T1000 (cell line): ENCODE data around the gene DPYD.
"Not testable (repeated sequence)": the region's sequence is repeated elsewhere in the genome, so short reads cannot be mapped to it uniquely, and the experiment has no call there.

Source experiments
- DNase-seq: peaks from one replicate; lab custom pipeline; 2025; ENCODE audit warnings: mixed read lengths; lab: John Stamatoyannopoulos, UW

Gene DPYD

DNA sequence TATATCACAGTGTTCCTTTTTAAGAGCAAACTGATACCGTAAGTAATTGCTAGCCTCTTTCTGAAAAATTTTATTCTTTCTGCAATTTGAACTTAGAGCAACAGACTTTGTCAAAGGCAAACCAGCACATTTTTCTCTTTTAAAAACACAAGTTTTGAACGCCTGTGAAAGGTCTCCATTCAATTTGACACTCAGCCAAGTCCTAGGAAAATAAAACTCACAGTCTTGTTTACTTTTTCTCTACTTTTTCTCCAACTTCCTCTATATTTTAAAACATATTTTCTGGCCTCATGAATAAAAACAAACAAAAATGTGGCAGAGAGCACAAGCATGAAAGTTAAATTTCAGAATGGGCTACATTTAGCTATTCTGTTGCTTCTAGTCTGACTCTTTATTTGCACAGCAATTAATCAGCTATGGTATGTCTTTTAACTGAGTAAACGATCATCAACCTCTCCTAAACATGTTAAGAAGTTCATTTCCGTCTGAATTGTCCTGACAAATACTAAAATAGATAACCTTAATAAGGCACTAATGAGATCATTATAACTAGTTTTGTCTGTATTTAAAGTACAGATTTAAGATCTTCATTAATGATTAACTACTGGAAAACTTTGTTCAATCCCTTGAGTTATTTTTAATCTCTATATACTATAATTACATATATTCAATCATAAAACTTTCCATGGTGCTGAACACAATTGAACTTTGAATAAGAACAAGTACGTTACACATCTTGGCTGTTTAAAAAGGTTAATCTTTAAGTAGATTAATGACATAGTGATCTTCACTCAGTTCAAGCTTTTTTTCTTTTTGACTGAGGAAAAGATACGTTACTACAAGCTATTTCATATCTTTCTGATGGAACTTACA lies 648.7 kb downstream of the DPYD start:
- DNase-seq: no peak

DNA sequence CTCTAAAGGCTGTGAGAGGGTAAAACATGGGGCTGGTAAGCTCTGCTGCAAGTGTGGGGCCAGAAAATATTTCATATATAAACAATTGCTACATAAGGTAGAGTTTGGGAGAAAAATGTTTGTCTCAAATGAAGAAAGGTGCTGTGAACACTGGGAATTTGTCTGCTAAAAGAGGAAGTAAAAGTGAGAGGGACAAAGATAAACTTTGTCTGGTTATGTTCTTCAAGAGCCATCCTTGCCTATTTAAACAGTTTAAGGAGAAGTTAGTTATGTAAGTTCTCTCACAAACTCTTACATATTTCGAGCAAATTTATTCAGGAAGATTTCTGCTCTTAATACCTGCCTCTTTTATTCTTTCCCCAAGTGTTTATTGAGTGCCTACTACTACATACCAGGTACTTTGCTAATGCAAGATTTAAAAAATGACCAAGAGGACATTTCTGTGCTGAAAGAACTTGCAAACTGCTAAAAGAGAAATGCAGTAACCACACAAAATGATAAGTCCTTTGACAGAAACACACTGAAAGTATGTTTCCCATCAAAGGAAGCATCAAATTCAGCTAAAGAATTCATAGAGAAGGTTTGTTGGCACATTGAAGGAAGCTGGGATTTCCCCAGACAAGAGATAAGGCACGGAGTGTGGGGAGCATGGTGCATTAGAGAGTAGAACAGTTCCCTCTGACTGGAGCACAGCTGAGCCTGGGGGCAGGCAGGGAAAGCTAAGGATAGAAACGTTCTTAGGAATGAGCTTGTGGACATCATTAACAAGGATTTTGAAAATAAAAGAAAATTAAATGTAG lies 650.1 kb downstream of the DPYD start:
- DNase-seq: no peak

DNA sequence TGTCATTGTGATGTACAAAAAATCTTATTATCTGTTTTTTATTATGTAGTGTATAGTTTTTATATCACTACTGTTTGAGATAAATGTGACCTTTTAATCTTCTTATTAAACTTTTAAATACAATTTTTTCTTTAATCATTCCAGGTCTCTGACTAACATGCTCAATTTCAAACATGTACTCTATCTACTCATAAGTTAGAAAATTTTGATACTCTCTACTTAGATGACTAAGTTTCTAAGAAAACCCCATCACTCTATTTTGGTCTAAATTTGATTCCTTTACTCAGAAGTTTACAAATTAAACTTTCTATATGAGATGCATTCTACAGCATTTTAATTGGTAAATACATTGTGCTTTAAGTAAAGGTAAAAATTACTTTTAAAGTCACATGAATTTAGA lies 655.2 kb downstream of the DPYD start:
- DNase-seq: no peak

DNA sequence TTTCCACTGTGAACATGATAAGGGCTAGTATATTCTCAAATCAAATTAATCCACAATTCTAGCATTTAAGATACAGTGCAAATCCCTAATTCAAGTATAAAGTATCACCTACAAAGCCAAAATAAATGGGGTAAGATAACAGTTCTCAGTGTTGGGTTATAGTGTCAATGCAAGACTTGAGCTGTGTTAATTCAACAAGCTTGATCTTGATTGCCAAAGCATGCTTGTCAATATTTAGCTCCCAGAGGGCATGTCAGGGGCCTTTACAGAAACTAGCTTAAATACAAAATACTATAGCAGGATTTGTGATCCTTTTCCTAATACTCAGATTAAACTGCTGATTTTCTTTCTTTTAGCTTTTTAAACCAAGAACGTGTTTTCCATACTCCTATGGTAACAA lies 658.0 kb downstream of the DPYD start:
- no peak for DNase-seq

GRCh38 chr1:97258597-97258996 lies 662.2 kb downstream of the DPYD start:
- DNase-seq: no peak

GRCh38 chr1:97254731-97255463 lies 665.9 kb downstream of the DPYD start:
- no peak for DNase-seq

DNA sequence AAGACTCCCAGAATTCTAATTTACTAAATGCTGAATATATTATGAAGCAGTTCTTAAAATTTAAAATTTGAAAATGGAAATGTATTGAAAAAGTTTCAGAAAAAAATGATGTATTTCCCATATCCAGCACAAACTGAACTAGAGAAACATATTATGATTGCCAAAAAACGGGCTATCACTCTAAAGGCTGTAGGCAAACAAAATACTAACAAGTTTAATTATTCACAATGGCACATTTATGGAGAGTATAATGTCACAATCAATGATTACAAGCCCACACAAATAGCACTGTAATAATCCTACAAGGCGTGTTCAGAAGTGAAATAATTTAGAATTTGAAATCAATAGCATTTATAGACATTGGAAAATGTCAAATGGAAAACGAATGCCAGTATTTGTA lies 667.9 kb downstream of the DPYD start:
- DNase-seq: no peak

- DNase-seq: no peak
These were observed 668.8 kb downstream of the DPYD start for GRCh38 chr1:97252076-97252475.

- no peak for DNase-seq
These were observed 673.6 kb downstream of the DPYD start for GRCh38 chr1:97247196-97247595.

DNA sequence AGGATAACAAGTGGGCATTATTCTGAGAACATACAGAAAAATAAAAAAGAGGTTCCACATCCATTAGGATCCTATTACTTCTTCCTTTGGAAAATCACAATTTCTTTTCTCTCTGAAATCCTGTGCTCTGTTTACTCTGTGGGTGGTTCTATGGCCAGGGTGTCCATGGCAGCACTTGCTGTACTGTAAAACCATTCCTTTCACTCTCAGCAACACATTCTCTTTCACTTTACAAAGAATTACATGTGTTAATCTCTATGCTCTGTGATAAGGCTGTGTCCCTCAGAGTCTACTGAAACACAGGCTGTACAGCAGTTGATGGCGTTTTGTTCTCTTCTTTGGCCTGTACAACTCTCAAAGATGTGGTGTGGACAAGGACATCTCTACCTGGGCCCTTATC lies 675.2 kb downstream of the DPYD start:
- DNase-seq: no peak

- DNase-seq: no peak
These were observed 675.8 kb downstream of the DPYD start for GRCh38 chr1:97245026-97245425.

- DNase-seq: no peak
These were observed 676.8 kb downstream of the DPYD start for GRCh38 chr1:97243973-97244560.

GRCh38 chr1:97238816-97239215 lies 682.0 kb downstream of the DPYD start:
- DNase-seq: no peak

GRCh38 chr1:97231354-97231753 lies 689.5 kb downstream of the DPYD start:
- not testable (repeated sequence) for DNase-seq

DNA sequence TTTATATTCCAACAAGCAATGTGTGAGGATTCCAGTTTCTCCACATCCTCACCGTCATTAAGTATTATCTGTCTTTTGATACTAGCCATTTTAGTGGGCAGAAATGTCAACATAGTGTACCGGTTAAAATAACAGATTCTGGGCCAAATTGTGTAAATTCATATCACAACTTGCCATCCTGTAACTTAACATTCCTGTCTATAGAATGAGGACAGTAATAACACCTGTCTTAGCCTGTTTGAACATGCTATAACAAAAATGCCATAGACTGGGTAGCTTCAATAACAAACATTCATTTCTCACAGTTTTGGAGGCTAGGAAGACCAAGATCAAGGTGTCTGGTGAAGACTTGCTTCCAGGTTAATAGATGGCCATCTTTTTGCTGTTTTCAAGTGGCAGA lies 708.2 kb downstream of the DPYD start:
- no peak for DNase-seq

GRCh38 chr1:97210307-97210706 lies 710.5 kb downstream of the DPYD start:
- no peak for DNase-seq

DNA sequence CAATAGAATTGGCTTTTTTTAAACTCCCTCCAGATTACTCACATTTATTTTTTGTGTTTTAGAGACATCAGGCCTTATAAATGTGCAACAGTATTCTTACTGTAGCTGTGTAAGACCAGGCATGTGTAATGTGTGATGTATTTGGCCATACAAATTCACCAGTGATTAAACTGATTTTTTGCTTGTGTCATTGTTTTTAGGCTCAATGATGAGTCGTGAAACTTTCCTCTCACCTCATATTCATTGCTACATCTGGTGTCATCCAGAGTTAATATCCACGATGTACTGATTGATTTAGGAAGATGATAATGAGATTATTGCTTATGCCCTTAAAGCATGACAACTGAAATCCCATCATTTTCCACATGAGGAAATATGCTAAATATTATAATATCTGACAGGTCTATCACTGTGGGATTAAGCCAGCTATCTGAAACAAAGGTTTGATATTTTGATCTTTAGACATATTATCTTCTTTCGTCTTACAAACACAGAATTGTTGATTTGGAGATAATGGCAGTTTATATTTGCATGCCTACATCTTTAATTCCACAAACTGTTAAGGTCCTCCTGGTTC lies 711.4 kb downstream of the DPYD start:
- DNase-seq: no peak

- DNase-seq: no peak
These were observed 713.0 kb downstream of the DPYD start for GRCh38 chr1:97207868-97208267.

DNA sequence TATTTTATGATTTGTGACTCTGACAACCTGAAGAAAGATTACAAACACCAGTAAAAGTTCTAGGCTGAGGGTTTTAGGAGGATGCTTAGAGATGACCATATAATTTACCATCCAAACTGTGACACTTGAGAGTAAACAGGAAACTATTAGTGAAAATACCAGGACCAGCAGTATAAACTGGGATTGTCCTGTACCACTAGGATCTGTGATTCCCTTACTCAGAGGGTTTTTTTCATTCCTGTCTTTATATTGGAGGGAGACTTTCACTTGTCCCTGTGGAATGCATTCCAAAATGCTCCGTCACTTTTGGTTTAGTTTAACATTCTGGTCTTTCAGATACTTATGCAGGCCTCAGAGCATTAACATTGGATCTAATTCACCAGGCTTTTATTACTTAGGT lies 716.4 kb downstream of the DPYD start:
- peak; percentile 7 for DNase-seq

- DNase-seq: no peak
These were observed 718.1 kb downstream of the DPYD start for GRCh38 chr1:97202481-97203380.

GRCh38 chr1:97201641-97202040 lies 719.2 kb downstream of the DPYD start:
- DNase-seq: no peak
